Measurements from ENCODE around the gene EIF2B1.

- TF ChIP-seq PATZ1 (tag by site-specific recombination; IDR thresholded peaks at IDR 0.05) (no peak), PRDM2 (tag by site-specific recombination; IDR thresholded peaks at IDR 0.05; ENCODE audit: borderline replicate concordance) (no peak), YY1 (tag by site-specific recombination; IDR thresholded peaks at IDR 0.05) (no peak), MYNN (tag by site-specific recombination; IDR thresholded peaks at IDR 0.05; ENCODE audit: borderline replicate concordance) (no peak), CTCF (tag by site-specific recombination; IDR thresholded peaks at IDR 0.05) (no peak), ZNF366 (tag by site-specific recombination; conservative IDR thresholded peaks at IDR 0.05) (no peak), ZXDB (tag by site-specific recombination; IDR thresholded peaks at IDR 0.05) (no peak)
Measured at GRCh38 chr12:123655420-123655819, 21.9 kb upstream of the EIF2B1 start.
